Body of pancreas (tissue), 4 donors: ENCODE data around the gene PHOSPHO1. TPM values are rescaled to one million over a fixed set of nuclear protein-coding genes. Genes with fewer than 3 reads are reported as not detected.
"Not testable (repeated sequence)": the region's sequence is repeated elsewhere in the genome, so short reads cannot be mapped to it uniquely, and the experiment has no call there.

Experiments used
- ATAC-seq: fragments of 150-250 bp; one replicate; pipeline ENCODE4 v1.9.1; 2016
- DNase-seq, 4 donors: peaks; one replicate each; pipeline ENCODE4 v3.0.0-alpha.2; 2019
- H3K27ac ChIP-seq, 4 donors: fragments of 200-600 bp; sonication (generic); 1 replicate in 3 of 4; 2 replicates in 1 of 4; pipeline versions ENCODE4 v1.5.1 to v1.6.1; 2016 to 2019; ENCODE audit warnings: mild to moderate bottlenecking in 1 of 4, mixed read lengths in 1 of 4, moderate library complexity in 1 of 4
- H3K27me3 ChIP-seq, 2 donors: fragments of 200-600 bp; sonication (generic); one replicate each; pipeline ENCODE4 v1.6.0; 2016; ENCODE audit warnings: mild to moderate bottlenecking in 1 of 2
- H3K36me3 ChIP-seq, 2 donors: fragments of 200-600 bp; sonication (generic); replicated peaks in 1 of 2; 2 replicates each; pipeline ENCODE4 v1.5.1; 2016; ENCODE audit warnings: low read depth in 2 of 2; ENCODE audit not compliant: insufficient read depth in 1 of 2
- H3K4me1 ChIP-seq: fragments of 200-600 bp; sonication (generic); one replicate; pipeline ENCODE4 v1.6.0; 2016
- H3K4me3 ChIP-seq, 2 donors: fragments of 200-600 bp; sonication (generic); 1 replicate in 1 of 2; 2 replicates in 1 of 2; pipeline ENCODE4 v1.5.1; 2016 to 2019
- H3K9me3 ChIP-seq, 3 donors: fragments of 200-600 bp; sonication (generic); 1 replicate in 2 of 3; 2 replicates in 1 of 3; pipeline ENCODE4 v1.5.1; 2016
- POLR2A ChIP-seq, 3 donors: fragments of 450-650 bp; IDR thresholded peaks; one replicate each; pipeline ENCODE4 v1.6.1; 2016; ENCODE audit warnings: antibody characterized with exemption in 3 of 3, mild to moderate bottlenecking in 2 of 3
- WGBS, 2 donors: methylation state at CpG; one replicate each; pipeline ENCODE4 v1.1.5; 2017; 5-methylcytosine and 5-hydroxymethylcytosine counted together
- intact Hi-C: fragments of 100-400 bp; cut with DNase I; formaldehyde crosslinking; loops from one replicate; pipeline ENCODE4 v1.15.1; 2023
- total RNA-seq, 2 donors: library from RNA; depleted of rRNA; stranded (reverse); fragments of >200 nt; gene quantifications; one replicate each; pipeline ENCODE4 v1.1.0, GENCODE V29; 2016
- TF ChIP-seq, protein P1 (sequence below), 7 experiments: fragments of 450-650 bp in 4 of 7; fragments of 200-600 bp in 3 of 7; sonication (generic) in 3 of 7; IDR thresholded peaks; one replicate each; pipeline ENCODE4 v1.5.1; 2016 to 2019; ENCODE audit warnings: antibody characterized with exemption in 7 of 7

PHOSPHO1 gene
- total RNA-seq, 2 donors from 2014 or later: 13.5 TPM; not detected in 1

GRCh38 chr17:49191409-49191916 is 39.1 kb downstream of the PHOSPHO1 start:
- no peaks in the 10 kb centered on the region for H3K27me3 ChIP-seq
- ATAC-seq (no peak), DNase-seq (no peak)
- H3K4me3 ChIP-seq: peak overlapping the region; percentile 40 to 42
- no peaks in the 10 kb centered on the region for H3K36me3 ChIP-seq
- H3K9me3 ChIP-seq: no peaks in the 10 kb centered on the region
- intact Hi-C loops: no loop called here
- 5% methylated on average over 8 of the region's 8 CpGs for WGBS, 2 donors
- no peak for TF ChIP-seq POLR2A (IDR thresholded peaks at IDR 0.05)
- TF ChIP-seq, protein P1, sequence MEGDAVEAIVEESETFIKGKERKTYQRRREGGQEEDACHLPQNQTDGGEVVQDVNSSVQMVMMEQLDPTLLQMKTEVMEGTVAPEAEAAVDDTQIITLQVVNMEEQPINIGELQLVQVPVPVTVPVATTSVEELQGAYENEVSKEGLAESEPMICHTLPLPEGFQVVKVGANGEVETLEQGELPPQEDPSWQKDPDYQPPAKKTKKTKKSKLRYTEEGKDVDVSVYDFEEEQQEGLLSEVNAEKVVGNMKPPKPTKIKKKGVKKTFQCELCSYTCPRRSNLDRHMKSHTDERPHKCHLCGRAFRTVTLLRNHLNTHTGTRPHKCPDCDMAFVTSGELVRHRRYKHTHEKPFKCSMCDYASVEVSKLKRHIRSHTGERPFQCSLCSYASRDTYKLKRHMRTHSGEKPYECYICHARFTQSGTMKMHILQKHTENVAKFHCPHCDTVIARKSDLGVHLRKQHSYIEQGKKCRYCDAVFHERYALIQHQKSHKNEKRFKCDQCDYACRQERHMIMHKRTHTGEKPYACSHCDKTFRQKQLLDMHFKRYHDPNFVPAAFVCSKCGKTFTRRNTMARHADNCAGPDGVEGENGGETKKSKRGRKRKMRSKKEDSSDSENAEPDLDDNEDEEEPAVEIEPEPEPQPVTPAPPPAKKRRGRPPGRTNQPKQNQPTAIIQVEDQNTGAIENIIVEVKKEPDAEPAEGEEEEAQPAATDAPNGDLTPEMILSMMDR (IDR thresholded peaks at IDR 0.05): no peak
- peak overlapping the region; percentile 86 to 95 (median 92) for H3K27ac ChIP-seq
- peaks cover 10% of the 10 kb centered on the region for H3K4me1 ChIP-seq

DNA sequence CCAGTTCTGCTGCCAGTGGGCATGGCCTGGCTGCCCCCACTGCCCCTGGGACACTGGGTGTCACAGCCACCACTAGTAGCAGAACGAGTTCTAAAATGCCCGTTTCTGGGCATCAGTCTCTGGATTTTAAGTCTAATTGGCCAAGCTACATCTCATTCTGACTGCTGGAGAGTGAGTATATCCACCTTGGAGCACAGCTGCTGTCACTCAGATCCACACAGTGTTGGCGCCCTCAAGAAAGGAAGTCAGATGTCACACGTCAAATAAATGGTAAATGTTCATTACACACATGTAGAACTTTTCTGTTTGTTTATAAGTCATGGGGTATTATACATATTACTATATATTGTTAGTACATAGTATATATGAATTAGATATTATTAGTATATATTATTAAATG is 39.7 kb downstream of the PHOSPHO1 start:
- WGBS, 2 donors: 39 to 47% methylated on average over 4 of the region's 4 CpGs
- no peak for DNase-seq
- peaks cover 0 to under 1% (median 0%) of the 10 kb centered on the region in 3 donors for H3K9me3 ChIP-seq
- intact Hi-C loops: no loop called here
- H3K4me3 ChIP-seq: no peak overlapping the region
- no peaks in the 10 kb centered on the region for H3K36me3 ChIP-seq
- no peak for ATAC-seq
- TF ChIP-seq, protein P1 (IDR thresholded peaks at IDR 0.05): no peak
- TF ChIP-seq POLR2A (IDR thresholded peaks at IDR 0.05): no peak
- H3K4me1 ChIP-seq: peaks cover 10% of the 10 kb centered on the region
- H3K27ac ChIP-seq: no peak overlapping the region
- H3K27me3 ChIP-seq: no peaks in the 10 kb centered on the region

GRCh38 chr17:49187301-49187700 is 43.3 kb downstream of the PHOSPHO1 start:
- intact Hi-C loops: no loop called here
- DNase-seq: no peak
- no peak overlapping the region for H3K27ac ChIP-seq
- H3K9me3 ChIP-seq: peaks cover 0 to 13% (median 0%) of the 10 kb centered on the region in 3 donors
- H3K4me3 ChIP-seq: no peak overlapping the region
- no peaks in the 10 kb centered on the region for H3K36me3 ChIP-seq
- 90 to 98% methylated on average over 3 of the region's 3 CpGs for WGBS, 2 donors
- ATAC-seq: no peak
- no peaks in the 10 kb centered on the region for H3K27me3 ChIP-seq
- TF ChIP-seq POLR2A (IDR thresholded peaks at IDR 0.05): no peak
- TF ChIP-seq, protein P1 (IDR thresholded peaks at IDR 0.05): no peak
- H3K4me1 ChIP-seq: no peaks in the 10 kb centered on the region

DNA sequence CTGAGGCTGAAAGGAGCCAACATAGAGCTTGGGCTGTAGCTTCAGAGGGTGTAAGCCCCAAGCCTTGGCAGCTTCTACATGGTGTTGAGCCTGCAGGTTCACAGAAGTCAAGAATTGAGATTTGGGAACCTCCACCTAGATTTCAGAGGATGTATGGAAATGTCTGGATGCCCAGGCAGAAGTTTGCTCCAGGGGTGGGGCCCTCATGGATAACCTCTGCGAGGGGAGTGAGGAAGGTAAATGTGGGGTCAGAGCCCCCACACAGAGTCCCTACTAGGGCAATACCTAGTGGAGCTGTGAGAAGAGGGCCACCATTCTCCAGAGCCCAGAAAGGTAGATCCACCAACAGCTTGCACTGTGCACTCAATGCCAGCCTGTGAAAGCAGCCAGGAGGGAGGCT is 45.2 kb downstream of the PHOSPHO1 start:
- DNase-seq, H3K27ac ChIP-seq, H3K27me3 ChIP-seq, H3K4me1 ChIP-seq, H3K4me3 ChIP-seq, intact Hi-C loops, H3K36me3 ChIP-seq, ATAC-seq: not testable (repeated sequence)
- 75 to 100% methylated on average over 1 of the region's 1 CpG for WGBS, 2 donors
- H3K9me3 ChIP-seq: peaks cover 0 to 13% (median 0%) of the 10 kb centered on the region in 3 donors

DNA sequence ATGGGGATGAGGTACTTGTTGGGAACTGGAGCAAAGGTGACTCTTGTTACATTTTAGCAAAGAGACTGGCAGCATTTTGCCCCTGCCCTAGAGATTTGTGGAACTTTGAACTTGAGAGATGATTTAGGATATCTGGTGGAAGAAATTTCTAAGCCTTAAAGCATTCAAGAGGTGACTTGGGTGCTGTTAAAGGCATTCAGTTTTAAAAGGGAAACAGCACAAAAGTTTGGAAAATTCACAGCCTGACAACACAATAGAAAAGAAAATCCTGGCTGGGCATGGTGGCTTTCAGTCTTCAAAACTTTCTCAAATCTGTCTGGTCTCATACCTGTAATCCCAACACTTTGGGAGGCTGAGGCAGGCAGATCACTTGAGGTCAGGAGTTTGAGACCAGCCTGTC is 46.1 kb downstream of the PHOSPHO1 start:
- peaks cover 0 to 13% (median 0%) of the 10 kb centered on the region in 3 donors for H3K9me3 ChIP-seq
- H3K36me3 ChIP-seq, DNase-seq, intact Hi-C loops, ATAC-seq, H3K4me3 ChIP-seq, H3K4me1 ChIP-seq, H3K27ac ChIP-seq, H3K27me3 ChIP-seq: not testable (repeated sequence)

DNA sequence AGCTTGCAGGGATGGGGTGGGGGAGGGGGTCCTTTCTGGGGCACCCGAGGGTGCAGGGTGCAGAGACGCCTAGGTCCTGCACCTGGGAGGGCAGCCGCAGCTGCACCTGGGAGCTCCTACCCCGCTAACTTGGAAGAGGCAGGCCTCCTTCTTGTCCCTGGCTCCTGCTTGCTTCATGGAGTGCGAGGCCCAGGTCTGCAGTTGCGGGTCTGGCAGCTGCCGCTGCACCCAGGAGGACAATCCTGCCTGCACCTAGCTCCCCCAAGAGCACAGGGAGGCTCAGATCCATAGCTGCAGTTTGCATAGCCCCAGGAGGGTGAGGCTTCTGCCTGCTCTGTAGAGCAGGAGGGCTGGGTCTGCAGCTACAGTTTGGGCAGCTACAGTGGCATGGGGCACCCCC is 46.8 kb downstream of the PHOSPHO1 start:
- 75 to 77% methylated on average over 4 to 7 of the region's 7 CpGs for WGBS, 2 donors
- intact Hi-C loops: no loop called here
- Histone ChIP-seq H3K36me3 (no peaks in the 10 kb centered on the region), H3K27ac (no peak overlapping the region), H3K27me3 (no peaks in the 10 kb centered on the region), H3K9me3 (peaks cover 0 to 13% (median 0%) of the 10 kb centered on the region in 3 donors), H3K4me1 (no peaks in the 10 kb centered on the region), H3K4me3 (no peak overlapping the region)
- DNase-seq (no peak), ATAC-seq (no peak)
- TF ChIP-seq, protein P1 (IDR thresholded peaks at IDR 0.05): no peak
- no peak for TF ChIP-seq POLR2A (IDR thresholded peaks at IDR 0.05)
